Suprapubic skin (tissue), 4 donors: ENCODE data around the gene CAV3.

Experiments used
- POLR2A ChIP-seq, 2 donors: fragments of 450-650 bp; IDR thresholded peaks; one replicate each; pipeline ENCODE4 v1.6.1; 2017; ENCODE audit warnings: antibody characterized with exemption in 2 of 2, mild to moderate bottlenecking in 2 of 2, moderate library complexity in 2 of 2
- POLR2AphosphoS5 ChIP-seq, 3 donors: sonication (generic); formaldehyde crosslinking; IDR thresholded peaks; one replicate each; pipeline ENCODE4 v1.6.1; 2017; ENCODE audit warnings: antibody characterized with exemption in 3 of 3
- TF ChIP-seq, protein P1 (sequence below), 2 donors: fragments of 200-600 bp in 1 of 2; fragments of 450-650 bp in 1 of 2; sonication (generic) in 1 of 2; IDR thresholded peaks; one replicate each; pipeline ENCODE4 v1.5.1; 2016 to 2019; ENCODE audit warnings: antibody characterized with exemption in 2 of 2, mild to moderate bottlenecking in 1 of 2, moderate library complexity in 1 of 2

DNA sequence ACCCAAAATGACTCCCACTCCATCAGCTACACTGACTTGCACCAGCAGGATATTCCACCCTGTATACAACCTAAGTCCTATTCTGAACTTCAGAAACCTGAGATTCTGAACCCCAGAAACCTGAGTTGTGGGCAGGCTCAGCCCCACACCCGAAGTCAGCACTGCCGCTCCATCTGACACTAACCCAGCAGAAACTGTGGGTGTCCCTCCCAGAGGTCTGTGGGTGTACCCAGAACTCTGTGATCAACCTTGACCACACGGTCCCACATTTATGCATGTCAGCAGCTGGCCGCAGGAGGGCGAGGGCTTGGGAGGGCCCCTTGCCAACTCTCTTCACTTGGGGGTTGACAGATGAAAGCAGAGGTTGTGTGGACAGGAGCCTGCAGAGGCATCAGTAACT, 26.5 kb downstream of the CAV3 start:
- no peak for TF ChIP-seq POLR2AphosphoS5 (IDR thresholded peaks at IDR 0.05)
- TF ChIP-seq, protein P1, sequence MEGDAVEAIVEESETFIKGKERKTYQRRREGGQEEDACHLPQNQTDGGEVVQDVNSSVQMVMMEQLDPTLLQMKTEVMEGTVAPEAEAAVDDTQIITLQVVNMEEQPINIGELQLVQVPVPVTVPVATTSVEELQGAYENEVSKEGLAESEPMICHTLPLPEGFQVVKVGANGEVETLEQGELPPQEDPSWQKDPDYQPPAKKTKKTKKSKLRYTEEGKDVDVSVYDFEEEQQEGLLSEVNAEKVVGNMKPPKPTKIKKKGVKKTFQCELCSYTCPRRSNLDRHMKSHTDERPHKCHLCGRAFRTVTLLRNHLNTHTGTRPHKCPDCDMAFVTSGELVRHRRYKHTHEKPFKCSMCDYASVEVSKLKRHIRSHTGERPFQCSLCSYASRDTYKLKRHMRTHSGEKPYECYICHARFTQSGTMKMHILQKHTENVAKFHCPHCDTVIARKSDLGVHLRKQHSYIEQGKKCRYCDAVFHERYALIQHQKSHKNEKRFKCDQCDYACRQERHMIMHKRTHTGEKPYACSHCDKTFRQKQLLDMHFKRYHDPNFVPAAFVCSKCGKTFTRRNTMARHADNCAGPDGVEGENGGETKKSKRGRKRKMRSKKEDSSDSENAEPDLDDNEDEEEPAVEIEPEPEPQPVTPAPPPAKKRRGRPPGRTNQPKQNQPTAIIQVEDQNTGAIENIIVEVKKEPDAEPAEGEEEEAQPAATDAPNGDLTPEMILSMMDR (IDR thresholded peaks at IDR 0.05): no peak
- no peak for TF ChIP-seq POLR2A (IDR thresholded peaks at IDR 0.05)
